ENCODE data around the gene PTCHD4.

The PTCHD4 gene

DNA sequence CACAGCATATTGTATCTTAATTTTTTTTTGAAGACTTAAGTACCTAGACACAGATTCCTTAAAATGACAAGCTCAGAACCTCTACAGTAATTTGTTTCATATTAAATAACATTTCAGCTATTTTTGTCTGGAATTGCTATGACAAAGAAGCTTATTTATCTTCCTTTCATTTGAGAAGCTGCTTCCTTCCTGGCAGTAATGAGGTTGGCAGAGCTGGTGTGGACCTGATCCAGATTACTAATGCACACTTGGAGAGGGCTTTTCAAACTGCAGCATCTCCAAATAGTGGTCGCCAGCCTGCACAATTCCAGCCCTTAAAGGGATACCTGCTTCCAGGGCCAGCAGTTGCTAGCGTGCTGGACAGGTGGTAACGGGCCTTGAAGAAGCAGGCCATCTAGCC, 12.1 kb downstream of the PTCHD4 start:
- no peak overlapping the region for H3K4me3 ChIP-seq (ENCODE audit: low read depth, low read length)
- TF ChIP-seq CTCF (IDR thresholded peaks at IDR 0.05; ENCODE audit: low read depth, low read length), result no peak

- no peak for TF ChIP-seq CTCF (IDR thresholded peaks at IDR 0.05; ENCODE audit: low read depth, low read length)
- H3K4me3 ChIP-seq (ENCODE audit: low read depth, low read length), result no peak overlapping the region
These were observed 18.3 kb downstream of the PTCHD4 start for GRCh38 chr6:48092550-48093217.

DNA sequence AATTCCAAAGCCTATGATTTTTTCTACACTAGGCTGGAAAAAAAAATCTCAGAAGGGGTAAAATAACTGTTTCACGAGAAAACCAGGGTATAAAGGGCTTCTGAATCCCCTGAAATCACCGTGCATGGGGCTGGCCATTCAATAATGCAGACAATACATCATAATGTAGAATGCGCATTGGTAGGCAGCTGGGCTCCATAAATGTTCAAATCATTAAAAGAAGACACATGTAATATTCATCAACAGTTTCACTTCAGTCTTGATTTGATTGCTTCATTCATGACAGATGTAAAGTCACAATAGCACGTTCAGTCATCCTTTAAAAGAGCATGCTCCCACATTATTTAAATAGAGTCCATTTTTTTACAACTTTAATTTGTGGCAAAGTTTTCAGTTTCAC, 20.5 kb downstream of the PTCHD4 start:
- no peak for TF ChIP-seq CTCF (IDR thresholded peaks at IDR 0.05; ENCODE audit: low read depth, low read length)
- H3K4me3 ChIP-seq (ENCODE audit: low read depth, low read length), result no peak overlapping the region

- no peak overlapping the region for H3K4me3 ChIP-seq (ENCODE audit: low read depth, low read length)
- no peak for TF ChIP-seq CTCF (IDR thresholded peaks at IDR 0.05; ENCODE audit: low read depth, low read length)
These were observed 23.5 kb downstream of the PTCHD4 start for GRCh38 chr6:48087448-48087847.

GRCh38 chr6:48086187-48086586, 24.8 kb downstream of the PTCHD4 start:
- TF ChIP-seq CTCF (IDR thresholded peaks at IDR 0.05; ENCODE audit: low read depth, low read length), result no peak
- no peak overlapping the region for H3K4me3 ChIP-seq (ENCODE audit: low read depth, low read length)

DNA sequence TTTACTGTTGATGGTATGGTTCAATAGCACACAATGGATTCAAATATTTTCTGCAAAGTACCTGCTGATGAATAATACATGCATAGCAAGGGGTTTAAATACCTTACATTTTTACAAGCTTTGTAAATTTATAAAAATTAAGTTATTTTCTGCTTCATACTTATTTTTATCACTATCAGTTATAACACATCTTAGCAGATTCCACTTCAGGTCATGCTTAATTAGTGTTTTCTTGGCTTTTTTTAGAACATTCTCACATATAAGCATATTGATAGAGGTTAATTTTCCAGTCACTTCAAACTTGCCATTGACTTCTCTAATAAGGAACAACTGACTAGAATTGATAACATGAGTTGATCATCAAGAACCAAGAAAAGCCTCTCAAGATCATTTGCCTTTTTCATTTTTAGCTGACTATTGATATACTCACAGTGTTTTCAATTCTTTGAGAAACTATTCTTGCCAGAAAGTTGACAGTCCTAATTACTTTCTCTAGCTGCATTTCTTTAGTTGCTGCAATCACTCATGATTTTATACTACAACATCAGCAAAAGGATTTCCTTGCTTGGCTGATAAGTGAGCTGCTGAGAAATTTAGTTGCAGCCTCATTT, 25.8 kb downstream of the PTCHD4 start:
- TF ChIP-seq CTCF (IDR thresholded peaks at IDR 0.05; ENCODE audit: low read depth, low read length), result no peak
- H3K4me3 ChIP-seq (ENCODE audit: low read depth, low read length), result no peak overlapping the region

- TF ChIP-seq CTCF (IDR thresholded peaks at IDR 0.05; ENCODE audit: low read depth, low read length), result no peak
- no peak overlapping the region for H3K4me3 ChIP-seq (ENCODE audit: low read depth, low read length)
These were observed 26.8 kb downstream of the PTCHD4 start for GRCh38 chr6:48084201-48084600.
